GM19099 (cell line): Measurements from ENCODE around the gene GRK5.

ENCODE experiments used
- POLR2A ChIP-seq: IDR thresholded peaks from 3 replicates; pipeline ENCODE4 v1.6.1; 2011; ENCODE audit warnings: low read depth; ENCODE audit not compliant: insufficient read length; ENCODE audit errors: extremely low read depth

GRK5 gene

GRCh38 chr10:119209035-119209735, 1.8 kb downstream of the GRK5 start:
- TF ChIP-seq POLR2A, result no peak

DNA sequence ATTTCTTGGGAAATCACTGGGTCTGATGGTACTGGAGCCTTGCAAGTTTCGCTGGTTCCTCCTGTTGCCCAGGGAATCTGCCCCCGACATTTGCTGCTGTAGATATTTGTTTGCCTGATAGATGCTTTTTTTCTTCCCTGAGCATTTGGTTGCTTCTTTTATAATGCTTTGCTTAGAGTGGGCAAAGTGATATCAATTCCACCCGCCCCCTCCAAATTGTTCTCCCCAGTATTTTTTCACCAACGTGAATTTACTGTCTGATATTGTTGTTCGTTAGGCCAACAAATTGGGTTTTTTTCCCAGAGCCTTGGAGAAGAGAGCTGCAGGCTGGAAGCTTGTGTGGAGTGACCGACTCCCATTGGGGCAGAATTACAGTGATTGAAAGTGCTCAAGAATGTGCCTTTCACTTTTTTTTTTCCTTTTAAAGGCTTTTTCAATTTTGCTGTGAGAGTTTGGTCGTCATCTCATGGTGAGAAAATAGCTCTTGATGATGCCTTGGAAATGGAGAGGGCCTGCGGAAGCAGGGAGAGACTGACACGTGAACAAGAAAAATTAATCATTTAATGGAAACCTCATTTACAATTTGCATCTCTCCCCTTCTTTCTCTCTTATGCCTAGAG, 2.5 kb downstream of the GRK5 start:
- no peak for TF ChIP-seq POLR2A

- no peak for TF ChIP-seq POLR2A
Measured at GRCh38 chr10:119210633-119211032, 3.3 kb downstream of the GRK5 start.

DNA sequence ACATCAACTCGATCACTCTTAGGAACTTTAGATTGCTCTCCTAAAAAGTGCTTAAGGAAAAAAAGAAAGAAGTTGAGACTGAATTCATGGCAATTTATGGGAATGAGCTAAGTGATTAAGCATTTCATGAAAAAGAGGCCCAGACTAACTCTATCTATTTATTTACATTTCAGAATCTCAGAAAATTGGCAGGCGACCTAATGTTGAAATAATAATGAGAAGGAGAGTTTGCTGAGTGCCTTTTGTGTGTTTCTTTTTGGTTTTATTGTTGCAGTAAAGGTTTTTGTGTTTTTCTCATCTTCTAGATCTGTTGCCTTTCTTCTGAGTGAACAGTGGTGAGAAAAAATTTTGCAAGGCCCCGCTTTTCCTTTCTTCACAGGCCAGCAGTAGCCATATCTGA, 3.8 kb downstream of the GRK5 start:
- no peak for TF ChIP-seq POLR2A

DNA sequence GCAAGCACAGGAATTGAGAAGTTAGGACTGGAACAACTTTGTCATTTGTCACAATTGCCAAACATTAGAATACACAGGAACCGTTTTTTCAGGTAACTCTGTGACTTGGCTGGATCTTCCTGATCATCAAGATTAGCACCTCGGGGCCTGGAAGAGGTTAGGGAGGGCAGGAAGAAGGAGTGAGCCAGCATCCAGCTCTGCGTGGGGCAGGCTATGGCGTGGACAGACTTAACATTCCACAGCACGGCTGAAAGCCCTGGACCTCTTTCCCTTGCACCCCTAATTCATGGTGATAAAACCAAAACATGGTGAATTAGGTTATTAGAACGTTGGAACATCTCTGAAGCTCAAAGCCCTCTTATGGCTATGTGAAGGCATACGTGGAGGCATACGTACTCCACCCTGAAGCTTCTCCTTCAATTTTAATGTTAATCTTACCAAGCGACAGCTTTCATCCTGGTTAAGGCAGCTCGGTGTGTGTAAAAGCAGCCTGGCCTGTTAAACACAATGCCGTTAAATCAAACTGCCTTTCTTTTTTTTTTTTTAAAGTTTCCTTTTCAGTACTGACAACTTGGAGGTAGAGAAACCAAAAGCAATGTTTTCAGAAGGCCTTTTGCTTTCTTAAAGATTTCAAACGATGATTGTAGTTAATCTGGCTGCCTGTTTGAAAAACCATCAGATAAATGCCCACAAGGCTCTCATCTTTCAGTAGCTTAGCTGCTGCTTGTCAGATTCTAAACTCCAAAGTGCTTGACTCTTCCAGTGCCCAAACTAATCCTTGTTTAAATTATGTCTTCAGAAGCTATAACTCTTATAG, 4.5 kb downstream of the GRK5 start:
- TF ChIP-seq POLR2A, result no peak

DNA sequence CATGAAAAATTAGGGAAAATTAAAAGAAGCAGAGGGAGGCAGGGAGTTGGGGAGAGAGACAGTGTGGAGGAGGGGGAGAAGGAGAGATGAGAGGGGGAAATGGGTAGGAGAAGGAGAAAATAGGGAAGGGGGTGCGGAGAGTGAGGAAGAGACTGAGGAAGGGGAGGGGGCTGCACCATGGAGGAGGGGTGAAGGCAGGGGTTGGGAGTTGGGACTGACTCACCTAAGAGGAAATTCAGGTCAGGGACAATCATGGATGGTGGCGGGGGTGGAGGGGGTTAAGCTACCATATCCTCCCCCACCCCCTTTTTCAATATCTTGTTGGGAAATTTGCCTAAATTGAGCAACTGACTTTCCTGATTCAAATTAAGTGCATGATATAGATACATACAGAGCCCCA, 8.0 kb downstream of the GRK5 start:
- no peak for TF ChIP-seq POLR2A

- no peak for TF ChIP-seq POLR2A
Measured at GRCh38 chr10:119216127-119216526, 8.8 kb downstream of the GRK5 start.

GRCh38 chr10:119217401-119217800, 10.0 kb downstream of the GRK5 start:
- no peak for TF ChIP-seq POLR2A

- TF ChIP-seq POLR2A, result no peak
Measured at GRCh38 chr10:119217991-119218490, 10.7 kb downstream of the GRK5 start.

DNA sequence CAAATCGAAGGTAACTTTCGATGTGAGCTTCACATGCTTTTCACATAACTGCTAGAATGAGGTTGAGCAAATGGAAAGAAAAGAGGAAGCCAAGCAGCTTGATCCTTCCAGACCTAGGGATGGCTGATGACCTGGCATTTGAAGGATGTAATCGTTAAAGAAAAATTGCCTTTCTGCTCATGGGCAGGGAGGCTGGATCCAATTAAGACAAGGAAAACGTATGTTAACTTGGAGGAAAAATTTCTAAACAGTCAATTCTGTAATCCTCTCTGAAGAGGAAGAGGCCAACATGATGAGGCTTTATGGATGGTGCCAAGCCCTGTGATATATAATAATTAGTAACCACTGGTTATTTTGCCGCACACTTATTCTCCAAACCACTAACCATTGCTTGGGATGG, 12.5 kb downstream of the GRK5 start:
- TF ChIP-seq POLR2A, result no peak

DNA sequence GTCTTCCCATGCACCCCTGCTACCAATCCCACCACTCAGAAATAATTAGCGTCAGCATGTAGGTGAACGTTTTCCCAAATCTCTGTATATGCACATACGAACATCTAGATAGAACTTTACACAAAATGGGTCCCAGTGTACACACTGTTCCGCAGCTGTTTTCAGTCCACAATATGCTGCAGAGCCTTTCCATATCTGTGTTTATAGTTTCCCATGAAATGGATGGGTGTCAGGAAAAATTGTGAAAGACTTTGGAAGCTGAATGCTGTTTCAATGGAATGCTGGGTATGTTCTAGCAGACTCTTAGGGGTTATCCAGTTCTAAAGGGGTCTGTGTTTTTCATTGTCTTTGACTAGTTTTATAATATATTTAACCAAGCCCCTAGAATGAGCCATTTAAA, 13.8 kb downstream of the GRK5 start:
- no peak for TF ChIP-seq POLR2A

GRCh38 chr10:119221666-119222065, 14.3 kb downstream of the GRK5 start:
- no peak for TF ChIP-seq POLR2A

DNA sequence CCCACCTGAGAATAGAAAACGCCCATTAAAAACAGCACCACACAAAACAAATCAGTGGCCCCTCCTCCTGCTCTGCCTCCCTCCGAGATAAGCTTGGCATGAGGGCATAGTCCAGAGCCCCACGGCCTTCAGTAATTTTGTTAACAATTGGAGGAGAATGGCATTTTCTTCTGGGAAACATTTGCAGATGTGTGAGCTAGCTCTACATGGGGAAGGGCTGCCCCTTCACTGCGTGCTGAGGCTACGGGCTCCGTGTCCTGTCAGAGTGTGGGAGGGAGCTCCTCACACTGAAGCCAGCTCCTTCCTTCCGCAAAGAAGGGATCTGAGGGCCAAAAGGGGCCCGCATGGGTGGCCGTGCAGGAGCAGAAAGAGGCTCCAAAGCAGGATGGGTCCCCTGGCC, 15.2 kb downstream of the GRK5 start:
- no peak for TF ChIP-seq POLR2A

GRCh38 chr10:119222966-119223386, 15.6 kb downstream of the GRK5 start:
- no peak for TF ChIP-seq POLR2A

DNA sequence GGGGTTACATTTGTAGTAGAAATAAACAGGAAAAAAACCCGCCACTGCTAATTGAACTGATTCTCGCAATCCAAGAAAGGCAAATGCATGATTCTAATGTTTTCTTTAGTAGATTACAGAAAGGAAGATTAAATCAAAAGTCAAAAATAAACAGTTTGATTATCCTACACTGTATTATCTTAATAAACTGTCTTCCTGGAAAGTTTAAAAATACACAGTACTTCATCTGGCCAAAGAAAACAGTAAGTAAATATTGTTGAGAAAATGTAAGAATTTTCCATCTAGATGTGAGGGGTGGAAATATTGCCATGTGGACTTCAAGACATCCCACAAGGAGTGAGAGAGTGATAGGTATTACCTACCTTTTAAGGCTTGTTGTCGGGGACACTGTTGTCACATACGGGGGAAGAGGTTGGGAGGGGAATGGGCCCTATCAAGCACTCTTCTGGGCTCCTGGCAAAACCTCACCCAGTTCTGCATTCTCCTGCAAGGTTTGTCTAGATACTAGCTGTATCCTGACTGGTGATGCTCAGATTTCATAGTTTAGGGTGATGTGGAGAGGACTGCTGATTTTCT, 17.8 kb downstream of the GRK5 start:
- TF ChIP-seq POLR2A, result no peak

- TF ChIP-seq POLR2A, result no peak
Measured at GRCh38 chr10:119227825-119228224, 20.5 kb downstream of the GRK5 start.

- no peak for TF ChIP-seq POLR2A
Measured at GRCh38 chr10:119231654-119232053, 24.3 kb downstream of the GRK5 start.
